ENCODE measurements around the gene ENPP1.
"Not testable (repeated sequence)": the region's sequence is repeated elsewhere in the genome, so short reads cannot be mapped to it uniquely, and the experiment has no call there.

Gene ENPP1

DNA sequence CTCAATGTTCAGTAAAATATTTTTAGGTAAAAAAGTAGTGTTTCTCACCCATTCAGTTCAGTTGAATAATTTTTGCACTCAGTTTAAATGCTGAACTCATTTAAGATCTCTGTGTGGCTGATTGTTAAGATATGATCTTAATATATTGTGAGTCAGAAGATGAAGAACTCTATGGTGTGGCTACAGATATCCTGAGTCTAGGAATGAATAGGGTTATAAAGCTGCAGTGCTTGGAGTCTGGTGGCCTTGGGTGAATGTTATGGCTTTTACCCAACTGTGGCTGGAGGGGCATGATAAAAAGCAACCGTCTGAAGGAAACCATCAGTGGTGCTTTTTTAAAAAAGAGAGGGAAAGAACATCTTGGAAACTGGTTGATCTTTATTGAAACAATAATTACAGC lies 77.4 kb downstream of the ENPP1 start:
- DNase-seq, result no peak

DNA sequence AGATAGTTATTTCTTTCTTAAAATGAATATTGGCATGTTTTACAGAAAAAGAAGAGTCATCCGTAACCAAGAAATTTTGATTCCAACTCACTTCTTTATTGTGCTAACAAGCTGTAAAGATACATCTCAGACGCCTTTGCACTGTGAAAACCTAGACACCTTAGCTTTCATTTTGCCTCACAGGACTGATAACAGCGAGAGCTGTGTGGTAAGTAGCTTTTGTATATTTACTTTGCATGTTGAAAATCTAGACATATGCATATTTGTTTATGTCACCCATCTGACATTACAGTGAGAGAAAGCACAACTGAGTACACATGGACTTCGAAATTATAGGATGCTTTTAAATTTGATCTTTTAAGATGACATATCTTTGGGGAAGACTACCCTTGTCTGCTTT lies 78.7 kb downstream of the ENPP1 start:
- no peak for DNase-seq

DNA sequence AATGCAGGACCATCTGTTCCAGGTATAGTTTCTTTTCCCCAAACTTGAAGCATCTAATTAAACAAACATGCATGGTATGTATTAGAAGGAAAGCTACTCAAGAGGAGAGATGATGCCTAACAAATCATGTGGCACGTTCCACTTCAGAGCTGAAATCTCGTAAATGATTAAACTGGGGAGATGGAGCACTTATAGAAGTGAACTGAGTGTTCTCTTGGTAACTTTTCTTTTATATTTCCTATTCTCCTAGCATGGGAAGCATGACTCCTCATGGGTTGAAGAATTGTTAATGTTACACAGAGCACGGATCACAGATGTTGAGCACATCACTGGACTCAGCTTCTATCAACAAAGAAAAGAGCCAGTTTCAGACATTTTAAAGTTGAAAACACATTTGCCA lies 82.3 kb downstream of the ENPP1 start:
- DNase-seq, result no peak

- DNase-seq, result no peak
These were observed 85.4 kb downstream of the ENPP1 start for GRCh38 chr6:131893198-131893597.

GRCh38 chr6:131894493-131895424 lies 86.9 kb downstream of the ENPP1 start:
- no peak for DNase-seq

- no peak for DNase-seq
These were observed 89.2 kb downstream of the ENPP1 start for GRCh38 chr6:131897050-131897435.

- no peak for DNase-seq
These were observed 89.8 kb downstream of the ENPP1 start for GRCh38 chr6:131897621-131898020.

DNA sequence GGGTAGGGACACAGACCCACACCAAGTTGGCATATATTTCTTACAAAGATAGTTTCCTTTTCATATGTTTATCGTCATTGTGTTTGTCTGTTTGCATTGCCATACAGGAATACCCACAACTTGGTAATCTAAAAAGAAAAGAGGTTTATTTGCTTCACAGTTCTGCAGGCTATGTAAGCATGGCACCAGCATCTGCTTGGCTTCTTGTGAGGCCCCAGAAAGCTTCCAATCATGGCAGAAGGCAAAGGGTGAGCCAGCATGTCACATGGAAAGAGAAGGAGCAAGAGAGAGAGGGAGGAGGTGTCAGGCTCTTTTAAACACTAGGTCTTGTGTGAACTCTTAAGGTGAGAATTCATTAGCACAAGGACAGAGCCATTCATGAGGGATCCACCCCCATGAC lies 90.9 kb downstream of the ENPP1 start:
- DNase-seq, result no peak

DNA sequence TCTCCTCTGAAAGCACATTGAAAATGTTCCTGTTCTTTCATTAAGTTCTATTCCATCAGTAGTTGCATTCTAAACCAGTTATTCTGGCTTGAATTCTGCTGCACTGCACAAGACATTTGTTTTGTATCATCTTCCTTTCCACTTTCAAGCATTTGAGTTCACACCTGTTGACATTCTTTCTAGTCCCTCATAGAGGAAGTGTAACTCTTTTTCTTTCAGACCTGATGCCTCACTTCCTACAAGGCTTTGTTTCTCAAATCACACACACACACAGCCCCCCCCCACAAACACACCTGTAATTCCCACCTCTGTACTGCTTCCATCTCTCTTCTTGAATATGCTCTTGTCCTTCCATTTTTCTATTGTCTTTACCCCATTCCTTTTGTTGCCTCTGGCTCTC lies 92.4 kb downstream of the ENPP1 start:
- DNase-seq, result no peak

DNA sequence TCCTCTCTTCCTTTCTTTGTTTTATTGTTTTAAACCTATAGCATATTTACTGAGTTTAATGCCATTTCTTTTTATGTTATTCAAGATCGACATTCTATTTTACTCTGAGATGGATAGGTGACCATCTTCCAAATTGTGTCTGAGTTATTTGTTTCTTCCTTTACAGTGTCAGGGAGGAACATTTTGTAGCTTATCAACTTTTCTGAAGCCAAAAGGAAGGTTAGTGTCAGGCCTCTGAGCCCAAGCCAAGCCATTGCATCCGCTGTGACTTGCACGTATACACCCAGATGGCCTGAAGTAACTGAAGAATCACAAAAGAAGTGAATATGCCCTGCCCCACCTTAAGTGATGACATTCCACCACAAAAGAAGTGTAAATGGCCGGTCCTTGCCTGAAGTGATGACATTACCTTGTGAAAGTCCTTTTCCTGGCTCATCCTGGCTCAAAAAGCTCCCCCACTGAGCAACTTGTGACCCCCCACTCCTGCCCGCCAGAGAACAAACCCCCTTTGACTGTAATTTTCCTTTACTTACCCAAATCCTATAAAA lies 93.6 kb downstream of the ENPP1 start:
- DNase-seq, result not testable (repeated sequence)

DNA sequence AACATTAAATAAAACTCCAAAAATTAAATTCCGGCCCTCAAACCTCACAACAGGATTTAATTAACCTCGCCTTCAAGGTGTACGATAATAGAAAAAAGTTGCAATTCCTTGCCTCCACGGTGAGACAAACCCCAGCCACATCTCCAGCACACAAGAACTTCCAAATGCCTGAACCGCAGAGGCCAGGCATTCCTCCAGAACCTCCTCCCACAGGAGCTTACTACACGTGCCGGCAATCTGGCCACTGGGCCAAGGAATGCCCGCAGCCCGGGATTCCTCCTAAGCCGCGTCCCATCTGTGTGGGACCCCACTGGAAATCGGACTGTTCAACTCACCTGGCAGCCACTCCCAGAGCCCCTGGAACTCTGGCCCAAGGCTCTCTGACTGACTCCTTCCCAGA lies 95.9 kb downstream of the ENPP1 start:
- not testable (repeated sequence) for DNase-seq

DNA sequence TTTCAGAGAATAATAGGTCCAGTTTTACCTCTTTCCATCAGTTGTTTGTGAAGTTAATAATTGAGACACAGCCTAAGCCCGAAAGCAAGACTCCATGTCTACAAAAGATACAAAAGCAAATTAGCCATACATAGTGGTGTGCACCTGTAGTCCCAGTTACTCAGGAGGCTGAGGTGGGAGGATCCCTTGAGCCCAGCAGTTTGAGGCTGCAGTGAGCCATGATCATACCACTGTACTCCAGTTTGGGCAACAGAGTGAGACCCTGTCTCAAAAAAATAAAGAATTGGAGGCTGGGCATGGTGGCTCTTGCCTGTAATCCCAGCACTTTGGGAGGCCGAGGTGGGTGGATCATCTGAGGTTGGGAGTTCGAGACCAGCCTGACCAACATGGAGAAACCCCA lies 101.0 kb downstream of the ENPP1 start:
- not testable (repeated sequence) for DNase-seq

DNA sequence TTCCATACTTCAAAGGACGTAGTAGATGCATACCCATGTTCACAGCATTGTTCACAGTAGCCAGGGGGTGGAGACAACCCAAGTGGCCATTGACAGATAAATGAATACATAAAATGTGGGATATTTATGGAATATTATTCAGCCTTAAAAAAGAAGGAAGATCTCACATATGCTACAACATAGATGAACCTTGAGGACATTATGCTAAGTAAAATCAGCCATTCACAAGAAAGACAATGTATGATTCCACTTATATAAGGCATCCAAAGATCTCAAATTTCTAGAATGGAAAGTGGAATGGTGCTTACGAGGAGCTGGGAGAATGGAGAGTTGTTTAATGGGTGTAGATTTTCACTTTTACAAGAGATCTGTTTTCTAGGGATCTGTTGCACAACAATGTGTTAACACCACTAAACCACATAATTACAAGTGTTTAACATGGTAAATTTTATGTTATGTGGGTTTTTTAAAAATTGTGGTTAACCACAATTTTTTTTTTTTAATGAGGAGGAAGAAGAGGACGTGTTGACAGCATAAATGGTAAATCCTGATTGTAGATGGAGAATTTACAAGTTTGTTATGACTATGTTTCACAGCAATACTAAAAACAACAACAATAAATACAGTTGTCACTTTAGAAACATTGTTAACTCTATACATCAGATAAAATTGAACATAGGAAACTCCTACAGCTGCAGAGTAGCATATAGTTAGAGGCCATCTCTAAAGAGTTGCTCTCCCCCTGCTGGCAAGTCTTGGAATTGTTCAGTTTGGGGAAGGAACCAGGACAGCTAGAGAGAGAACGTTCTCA lies 101.8 kb downstream of the ENPP1 start:
- DNase-seq, result peak; percentile 44

GRCh38 chr6:131910219-131910589 lies 102.4 kb downstream of the ENPP1 start:
- no peak for DNase-seq

DNA sequence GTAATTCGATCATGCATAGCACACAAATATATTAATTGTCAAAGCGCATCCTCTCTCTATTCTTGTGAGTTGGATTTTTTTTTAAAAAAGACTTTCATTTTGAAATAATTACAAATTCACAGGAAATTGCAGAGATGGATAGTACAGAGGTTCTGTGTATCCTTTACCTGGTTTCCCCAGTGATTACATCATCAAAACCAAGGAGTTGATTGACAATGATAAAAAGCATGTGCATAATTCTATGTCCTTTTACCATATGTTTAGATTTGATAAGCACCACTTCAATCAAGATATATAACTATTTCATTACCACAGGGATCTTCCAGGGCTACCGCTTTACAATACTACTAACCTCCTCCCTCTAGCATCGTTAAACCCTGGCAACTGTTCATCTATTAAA lies 103.1 kb downstream of the ENPP1 start:
- DNase-seq, result no peak

DNA sequence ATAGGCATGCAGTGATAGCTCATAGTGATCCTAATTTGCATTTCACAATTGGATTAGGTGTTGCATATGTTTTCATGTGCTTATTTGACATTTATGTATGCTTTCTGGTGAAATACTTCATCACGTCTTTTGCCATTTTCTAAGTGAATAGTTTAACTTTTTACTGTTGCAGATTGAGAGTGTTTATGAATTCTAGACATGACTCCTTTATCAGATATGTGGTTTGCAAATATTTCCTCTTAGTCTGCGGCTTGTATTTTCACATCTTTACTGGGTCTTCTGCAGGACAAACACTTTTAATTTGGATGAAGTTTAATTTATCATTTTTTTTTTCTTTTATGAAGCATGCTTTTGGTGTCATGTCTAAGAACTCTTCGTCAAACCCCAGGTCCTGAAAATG lies 104.1 kb downstream of the ENPP1 start:
- no peak for DNase-seq

- DNase-seq, result no peak
These were observed 106.4 kb downstream of the ENPP1 start for GRCh38 chr6:131914234-131914633.

DNA sequence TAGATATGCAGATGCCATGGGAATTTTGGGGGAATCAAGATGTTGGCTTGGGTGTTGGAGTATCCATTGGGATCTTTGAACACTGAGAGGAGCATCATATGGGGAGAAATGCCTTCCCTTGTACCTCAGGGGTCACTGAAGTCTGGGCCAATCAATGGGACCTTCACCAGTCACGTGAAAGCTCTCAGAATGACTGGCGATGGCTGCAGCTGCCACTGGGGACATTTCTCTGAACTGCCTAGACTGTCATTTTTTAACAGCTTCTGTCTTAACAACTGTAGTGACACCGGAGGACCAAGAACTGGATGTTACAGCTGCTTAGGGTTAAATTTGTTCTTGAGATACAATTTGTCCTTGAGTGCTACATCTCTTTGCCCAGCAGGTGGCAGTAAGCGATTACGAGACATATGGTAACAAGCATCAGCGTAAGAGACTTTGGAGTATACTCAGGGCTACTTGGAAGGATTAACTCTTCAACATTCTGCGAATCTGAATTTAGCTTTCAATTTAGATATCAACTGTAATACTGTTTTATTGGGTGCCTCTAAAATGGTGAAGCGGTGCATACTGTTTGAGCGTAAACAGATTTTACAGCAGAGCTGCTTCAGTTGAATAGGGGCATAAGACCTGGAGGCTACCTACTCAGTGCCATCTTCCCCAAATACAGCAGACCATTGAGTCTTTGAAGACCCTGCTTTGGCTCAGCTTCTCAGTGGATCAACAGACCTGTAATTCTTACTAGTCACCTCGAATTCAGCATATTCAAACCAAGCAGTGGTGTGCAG lies 107.3 kb downstream of the ENPP1 start:
- peak; percentile 24 for DNase-seq

- DNase-seq, result not testable (repeated sequence)
These were observed 108.4 kb downstream of the ENPP1 start for GRCh38 chr6:131916091-131916796.

DNA sequence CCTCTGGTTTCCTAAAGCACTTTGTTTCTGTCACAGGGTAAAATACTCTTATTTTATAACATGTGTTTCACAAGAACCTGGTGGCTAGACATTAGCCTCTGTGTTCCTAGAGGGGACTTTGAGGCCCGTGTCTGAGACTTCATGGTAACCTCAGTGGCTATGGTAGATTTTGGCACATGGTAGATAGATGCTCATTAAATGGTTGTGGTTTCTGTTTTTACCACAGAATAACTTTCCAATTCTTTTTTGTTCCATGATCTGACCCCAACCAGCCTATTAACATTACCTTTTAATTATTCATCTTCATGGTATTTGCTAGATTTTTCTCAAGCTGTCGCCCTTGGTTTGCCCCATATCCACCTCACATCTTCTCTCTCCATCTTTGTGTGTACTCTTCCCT lies 109.0 kb downstream of the ENPP1 start:
- no peak for DNase-seq

DNA sequence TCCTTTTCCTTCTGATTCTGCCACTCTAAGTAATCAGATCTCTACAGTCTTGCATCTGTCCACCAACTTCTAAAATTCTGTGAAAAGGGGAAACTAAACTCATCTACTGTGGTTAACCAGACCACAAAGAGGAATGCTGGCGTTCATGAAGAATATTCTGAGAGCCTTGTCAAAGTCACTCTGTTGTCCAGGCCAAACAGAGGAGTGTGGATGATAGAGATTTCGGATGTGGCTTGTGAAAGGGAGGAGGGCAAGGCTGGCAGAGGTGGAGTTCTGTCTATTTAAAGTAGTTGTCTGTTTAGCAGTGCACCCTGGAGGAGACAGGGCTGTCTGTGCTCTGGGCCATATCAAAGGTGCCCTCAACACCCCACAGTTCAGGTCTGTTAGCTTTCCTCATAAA lies 109.5 kb downstream of the ENPP1 start:
- no peak for DNase-seq
